Measurements from ENCODE around the gene SMPD1.

DNA sequence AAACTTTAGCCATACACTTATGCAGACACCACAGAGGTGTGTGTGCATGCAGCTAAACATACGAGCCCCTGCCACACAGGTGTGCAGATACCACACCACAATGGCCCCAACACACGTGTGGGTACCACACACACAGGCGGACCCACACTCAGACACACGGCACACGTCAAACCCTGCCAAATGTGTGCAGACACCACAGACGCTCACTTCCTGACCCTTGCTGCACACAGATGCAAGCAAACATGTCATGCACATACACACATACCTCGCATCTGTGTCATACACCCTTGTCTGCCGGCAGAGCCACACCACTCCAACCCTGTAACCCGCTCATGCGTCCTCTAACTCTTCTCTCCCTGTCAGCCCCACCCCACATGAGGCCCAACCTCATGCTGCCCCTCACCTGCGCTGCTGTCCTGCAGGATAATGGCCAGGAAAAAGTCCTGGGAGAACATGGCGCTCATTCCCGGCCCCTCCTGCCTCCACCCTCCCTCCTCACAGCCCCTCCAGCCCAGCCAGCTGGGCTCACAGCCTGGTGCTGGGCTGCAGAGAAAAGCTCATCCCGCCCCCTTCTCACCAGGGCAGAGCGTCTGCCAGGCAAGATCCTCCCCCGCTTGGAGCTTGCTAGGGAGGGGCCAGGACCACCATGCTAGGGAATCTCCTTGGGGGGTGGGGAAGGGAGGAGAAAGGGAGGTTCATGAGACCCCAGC is 14.2 kb downstream of the SMPD1 start:
- no peak for TF ChIP-seq CTCF (conservative IDR thresholded peaks at IDR 0.05; ENCODE audit: low read depth, low read length)
- no peak for TF ChIP-seq RAD21 (IDR thresholded peaks at IDR 0.05; ENCODE audit: low read length)
- TF ChIP-seq ELK1 (IDR thresholded peaks at IDR 0.05; ENCODE audit: borderline replicate concordance, low read depth, low read length): no peak
- TF ChIP-seq POLR2A (IDR thresholded peaks at IDR 0.05; ENCODE audit: low read depth, low read length): no peak
- no peak for TF ChIP-seq MAZ (IDR thresholded peaks at IDR 0.05; ENCODE audit: borderline replicate concordance, low read depth, low read length)
- TF ChIP-seq SMC3 (IDR thresholded peaks at IDR 0.05; ENCODE audit: low read depth, low read length): no peak
- no peak for TF ChIP-seq MXI1 (IDR thresholded peaks at IDR 0.05; ENCODE audit: borderline replicate concordance, low read depth, low read length)
- no peak for TF ChIP-seq FOS (IDR thresholded peaks at IDR 0.05; ENCODE audit: low read depth, low read length)
- no peak for TF ChIP-seq BHLHE40 (IDR thresholded peaks at IDR 0.05; ENCODE audit: low read depth, low read length)
- TF ChIP-seq USF2 (IDR thresholded peaks at IDR 0.05; ENCODE audit: low read depth, low read length): no peak
- no peak for TF ChIP-seq RCOR1 (IDR thresholded peaks at IDR 0.05; ENCODE audit: insufficient replicate concordance, low read length)
